ENCODE data around the gene TES. TPM values are rescaled to one million over a fixed set of nuclear protein-coding genes. Genes with fewer than 3 reads are reported as not detected.

Gene TES
- total and polyA plus RNA-seq, 2 donors = 41.3 to 64.2 TPM

DNA sequence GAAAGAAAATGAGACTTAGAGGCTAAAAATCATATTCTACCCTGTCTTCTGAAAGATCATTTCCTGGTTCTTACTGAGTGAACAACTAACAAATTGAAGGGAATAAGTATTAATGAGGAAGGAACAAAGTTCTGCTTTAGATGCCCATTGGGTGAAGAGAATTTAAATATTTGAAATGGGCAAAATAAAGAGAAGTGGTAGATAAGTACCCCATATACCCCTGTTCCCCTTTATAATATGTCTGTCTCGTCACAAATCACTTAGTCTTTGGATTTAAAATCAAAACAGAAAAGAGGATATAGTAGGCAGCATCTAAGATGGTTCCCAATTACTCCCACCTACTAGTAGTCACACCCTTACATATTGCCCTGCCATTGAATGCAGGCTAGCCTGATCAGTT lies 13.2 kb downstream of the TES start:
- WGBS = 96% methylated on average over 1 of the region's 1 CpG
- no peaks in the 10 kb centered on the region for H3K36me3 ChIP-seq (ENCODE audit: control insufficient read depth in 2 of 2, insufficient read depth in 2 of 2, low read length in 1 of 2)
- H3K4me3 ChIP-seq (ENCODE audit: low read length in 2 of 2) = no peak overlapping the region
- no peak for DNase-seq (ENCODE audit: low read depth in 6 of 9, low spot score in 9 of 9)
- no peak overlapping the region for H3K27ac ChIP-seq (ENCODE audit: low read depth in 1 of 2, low read length in 1 of 2)
- H3K9me3 ChIP-seq (ENCODE audit: control insufficient read depth in 2 of 2, insufficient read depth in 1 of 2, low read length in 1 of 2) = no peaks in the 10 kb centered on the region
- H3K27me3 ChIP-seq (ENCODE audit: control insufficient read depth in 2 of 2, insufficient read depth in 1 of 2, low read length in 1 of 2) = no peaks in the 10 kb centered on the region
- peaks cover 0 to 3% of the 10 kb centered on the region in 2 donors for H3K4me1 ChIP-seq (ENCODE audit: control insufficient read depth in 2 of 2, insufficient read depth in 2 of 2, low read length in 2 of 2)

DNA sequence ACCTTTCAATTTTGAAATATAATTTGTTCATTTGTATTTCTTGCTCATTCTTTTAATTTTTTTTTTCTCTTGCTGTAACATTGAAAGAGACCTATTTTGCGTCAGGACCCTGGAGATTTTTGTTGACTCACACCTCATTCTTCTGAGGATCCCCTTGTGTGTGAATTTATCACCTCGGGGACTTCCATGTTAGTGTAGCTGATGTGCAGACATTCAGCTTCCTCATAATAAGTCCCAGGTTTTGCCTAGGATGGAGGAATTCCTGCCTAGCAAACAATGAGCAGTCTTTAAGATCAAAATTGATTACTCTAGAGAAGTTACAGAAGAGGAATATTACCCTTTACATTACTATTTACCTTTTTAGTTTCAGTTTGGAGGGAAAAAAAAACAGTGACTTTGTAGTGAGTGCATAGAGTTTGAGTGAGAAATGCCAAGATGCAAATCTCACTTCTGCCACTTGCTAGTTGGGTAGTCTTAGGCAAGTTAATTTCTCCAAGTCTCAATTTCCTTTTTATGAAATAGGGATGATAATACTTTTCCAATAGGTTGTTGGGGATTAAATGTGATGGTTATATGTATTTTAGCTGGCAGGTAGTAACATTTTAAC lies 14.3 kb downstream of the TES start:
- DNase-seq (ENCODE audit: low read depth in 6 of 9, low spot score in 9 of 9) = peak in 1 of 9 donors; percentile 31

DNA sequence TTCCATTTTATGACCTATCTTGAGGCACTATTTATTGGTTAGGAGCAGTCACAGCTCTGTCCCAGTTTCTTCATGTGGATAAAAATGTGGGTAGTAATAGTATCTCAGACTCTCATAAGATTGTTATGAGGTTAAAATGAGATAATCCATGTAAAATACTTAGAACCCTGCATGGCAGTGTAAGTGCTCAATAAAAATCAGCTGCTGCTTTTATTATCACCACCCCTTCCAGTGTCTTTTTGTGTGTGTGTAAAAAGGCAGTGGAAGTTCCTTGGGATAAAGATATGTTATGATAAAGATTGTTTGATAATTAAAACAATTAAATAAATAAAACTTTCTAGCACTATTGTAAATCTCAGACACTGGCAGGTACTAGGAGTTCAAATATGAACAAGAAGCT lies 15.5 kb downstream of the TES start:
- H3K27me3 ChIP-seq (ENCODE audit: control insufficient read depth in 2 of 2, insufficient read depth in 1 of 2, low read length in 1 of 2) = no peaks in the 10 kb centered on the region
- H3K4me1 ChIP-seq (ENCODE audit: control insufficient read depth in 2 of 2, insufficient read depth in 2 of 2, low read length in 2 of 2) = peaks cover 5 to 12% of the 10 kb centered on the region in 2 donors
- no peak overlapping the region for H3K27ac ChIP-seq (ENCODE audit: low read depth in 1 of 2, low read length in 1 of 2)
- no peak for DNase-seq (ENCODE audit: low read depth in 6 of 9, low spot score in 9 of 9)
- no peaks in the 10 kb centered on the region for H3K36me3 ChIP-seq (ENCODE audit: control insufficient read depth in 2 of 2, insufficient read depth in 2 of 2, low read length in 1 of 2)
- no peak overlapping the region for H3K4me3 ChIP-seq (ENCODE audit: low read length in 2 of 2)
- H3K9me3 ChIP-seq (ENCODE audit: control insufficient read depth in 2 of 2, insufficient read depth in 1 of 2, low read length in 1 of 2) = no peaks in the 10 kb centered on the region

More for the DNA sequence above, 14.3 kb downstream of the TES start:
- H3K27ac ChIP-seq (ENCODE audit: low read depth in 1 of 2, low read length in 1 of 2) = peak overlapping the region in 1 of 2 donors; percentile 38
- H3K4me3 ChIP-seq (ENCODE audit: low read length in 2 of 2) = no peak overlapping the region
- 57% methylated on average over 2 of the region's 2 CpGs for whole genome bisulfite sequencing
- H3K4me1 ChIP-seq (ENCODE audit: control insufficient read depth in 2 of 2, insufficient read depth in 2 of 2, low read length in 2 of 2) = peaks cover 0 to 3% of the 10 kb centered on the region in 2 donors
- H3K27me3 ChIP-seq (ENCODE audit: control insufficient read depth in 2 of 2, insufficient read depth in 1 of 2, low read length in 1 of 2) = no peaks in the 10 kb centered on the region
- H3K36me3 ChIP-seq (ENCODE audit: control insufficient read depth in 2 of 2, insufficient read depth in 2 of 2, low read length in 1 of 2) = no peaks in the 10 kb centered on the region
- no peaks in the 10 kb centered on the region for H3K9me3 ChIP-seq (ENCODE audit: control insufficient read depth in 2 of 2, insufficient read depth in 1 of 2, low read length in 1 of 2)

DNA sequence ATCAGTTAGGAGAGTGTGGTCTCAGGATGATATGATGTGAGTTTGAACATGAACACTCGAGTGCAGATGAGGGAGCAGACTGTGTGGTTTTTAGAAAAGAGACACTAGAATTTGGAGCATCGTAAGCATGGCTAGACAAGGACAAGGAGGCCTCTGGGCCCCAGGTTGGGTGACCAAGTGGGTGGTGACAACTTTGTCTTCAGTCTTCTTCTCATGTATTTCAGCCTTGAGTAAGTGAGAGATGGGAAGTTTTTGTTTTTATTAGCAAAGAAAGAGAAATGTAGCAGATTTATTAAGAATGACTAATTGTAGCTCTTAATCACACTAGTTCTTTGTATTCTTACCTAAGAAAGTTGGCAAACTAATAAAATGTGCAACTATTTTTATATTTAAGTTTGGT lies 16.3 kb downstream of the TES start:
- DNase-seq (ENCODE audit: low read depth in 6 of 9, low spot score in 9 of 9) = no peak
- 98% methylated on average over 2 of the region's 2 CpGs for WGBS
- Histone ChIP-seq H3K36me3 (ENCODE audit: control insufficient read depth in 2 of 2, insufficient read depth in 2 of 2, low read length in 1 of 2) (no peaks in the 10 kb centered on the region), H3K4me3 (ENCODE audit: low read length in 2 of 2) (no peak overlapping the region), H3K9me3 (ENCODE audit: control insufficient read depth in 2 of 2, insufficient read depth in 1 of 2, low read length in 1 of 2) (no peaks in the 10 kb centered on the region), H3K4me1 (ENCODE audit: control insufficient read depth in 2 of 2, insufficient read depth in 2 of 2, low read length in 2 of 2) (peaks cover 5 to 14% of the 10 kb centered on the region in 2 donors), H3K27me3 (ENCODE audit: control insufficient read depth in 2 of 2, insufficient read depth in 1 of 2, low read length in 1 of 2) (no peaks in the 10 kb centered on the region), H3K27ac (ENCODE audit: low read depth in 1 of 2, low read length in 1 of 2) (peak overlapping the region in 1 of 2 donors; percentile 26)

DNA sequence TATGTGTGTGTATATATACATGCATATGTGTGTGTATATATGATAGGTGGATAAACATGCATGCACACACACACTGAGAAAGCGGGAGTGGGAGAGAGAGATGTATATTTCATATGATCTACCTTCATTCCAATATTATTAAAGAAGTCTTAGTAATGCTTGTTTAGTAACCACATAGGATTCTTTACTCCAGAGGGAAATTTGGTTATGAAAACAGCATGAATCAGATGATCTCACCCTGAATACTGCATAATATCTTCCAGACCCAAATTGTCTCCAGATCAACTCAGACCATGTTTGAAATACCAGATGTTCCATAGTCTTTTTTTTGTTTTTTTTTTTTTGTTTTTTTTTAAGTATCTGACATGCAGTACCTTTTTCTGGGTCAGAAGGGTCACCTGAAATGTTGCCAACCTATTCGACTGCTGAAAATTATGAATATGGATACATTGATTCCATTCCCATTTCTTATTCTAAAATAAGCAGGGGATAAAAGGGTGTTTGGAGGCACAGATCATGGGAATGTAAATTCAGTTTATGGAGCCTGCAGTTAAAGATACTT lies 17.4 kb downstream of the TES start:
- Histone ChIP-seq H3K27me3 (ENCODE audit: control insufficient read depth in 2 of 2, insufficient read depth in 1 of 2, low read length in 1 of 2) (no peaks in the 10 kb centered on the region), H3K4me1 (ENCODE audit: control insufficient read depth in 2 of 2, insufficient read depth in 2 of 2, low read length in 2 of 2) (peaks cover 5 to 14% of the 10 kb centered on the region in 2 donors), H3K9me3 (ENCODE audit: control insufficient read depth in 2 of 2, insufficient read depth in 1 of 2, low read length in 1 of 2) (no peaks in the 10 kb centered on the region), H3K36me3 (ENCODE audit: control insufficient read depth in 2 of 2, insufficient read depth in 2 of 2, low read length in 1 of 2) (no peaks in the 10 kb centered on the region), H3K27ac (ENCODE audit: low read depth in 1 of 2, low read length in 1 of 2) (no peak overlapping the region), H3K4me3 (ENCODE audit: low read length in 2 of 2) (no peak overlapping the region)
- WGBS = 94% methylated on average over 2 of the region's 2 CpGs
- DNase-seq (ENCODE audit: low read depth in 6 of 9, low spot score in 9 of 9) = no peak

DNA sequence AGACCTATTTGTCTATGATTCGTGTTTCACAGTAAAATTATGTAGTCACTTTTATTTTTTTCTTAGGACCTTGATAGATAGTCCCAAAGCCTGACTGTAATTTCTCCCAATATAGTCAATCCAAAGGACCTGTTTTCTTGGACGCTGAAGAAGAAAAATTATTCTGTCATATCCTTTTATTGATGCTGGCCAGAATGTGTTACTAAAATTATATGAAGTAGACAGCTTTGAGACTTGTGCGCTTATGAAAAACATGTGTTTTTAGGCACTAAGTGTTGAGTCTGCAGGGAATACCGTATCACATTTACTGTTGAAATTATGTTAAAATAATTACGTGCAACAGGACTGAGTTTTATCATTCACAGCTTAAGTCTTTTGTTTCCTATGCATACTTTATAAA lies 17.9 kb downstream of the TES start:
- no peak overlapping the region for H3K27ac ChIP-seq (ENCODE audit: low read depth in 1 of 2, low read length in 1 of 2)
- peaks cover 5 to 14% of the 10 kb centered on the region in 2 donors for H3K4me1 ChIP-seq (ENCODE audit: control insufficient read depth in 2 of 2, insufficient read depth in 2 of 2, low read length in 2 of 2)
- H3K36me3 ChIP-seq (ENCODE audit: control insufficient read depth in 2 of 2, insufficient read depth in 2 of 2, low read length in 1 of 2) = no peaks in the 10 kb centered on the region

DNA sequence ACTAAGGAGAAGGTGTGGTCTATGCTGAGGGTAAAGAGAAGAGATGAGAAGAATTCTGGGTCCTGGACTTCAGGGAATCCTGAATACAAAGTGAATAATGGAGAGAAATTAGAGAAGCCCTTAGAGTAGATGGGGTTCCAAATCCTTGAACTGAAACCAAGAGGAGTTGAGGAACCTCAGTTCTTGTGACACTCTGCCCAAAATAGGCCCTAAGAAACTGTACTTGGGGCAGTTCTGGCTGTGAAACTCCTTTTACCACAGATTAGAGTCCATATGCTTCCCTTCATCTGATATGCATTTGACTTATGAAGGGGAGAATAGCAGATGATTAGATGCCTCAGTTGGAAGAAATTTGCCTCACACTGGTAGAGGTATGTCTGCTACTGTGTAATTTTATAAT lies 19.0 kb downstream of the TES start:
- H3K4me1 ChIP-seq (ENCODE audit: control insufficient read depth in 2 of 2, insufficient read depth in 2 of 2, low read length in 2 of 2) = peaks cover 5 to 10% of the 10 kb centered on the region in 2 donors
- no peak overlapping the region for H3K27ac ChIP-seq (ENCODE audit: low read depth in 1 of 2, low read length in 1 of 2)

More for the DNA sequence above, 17.9 kb downstream of the TES start:
- Histone ChIP-seq H3K4me3 (ENCODE audit: low read length in 2 of 2) (no peak overlapping the region), H3K9me3 (ENCODE audit: control insufficient read depth in 2 of 2, insufficient read depth in 1 of 2, low read length in 1 of 2) (no peaks in the 10 kb centered on the region), H3K27me3 (ENCODE audit: control insufficient read depth in 2 of 2, insufficient read depth in 1 of 2, low read length in 1 of 2) (no peaks in the 10 kb centered on the region)
- DNase-seq (ENCODE audit: low read depth in 6 of 9, low spot score in 9 of 9) = no peak
- WGBS = 96% methylated on average over 5 of the region's 5 CpGs

DNA sequence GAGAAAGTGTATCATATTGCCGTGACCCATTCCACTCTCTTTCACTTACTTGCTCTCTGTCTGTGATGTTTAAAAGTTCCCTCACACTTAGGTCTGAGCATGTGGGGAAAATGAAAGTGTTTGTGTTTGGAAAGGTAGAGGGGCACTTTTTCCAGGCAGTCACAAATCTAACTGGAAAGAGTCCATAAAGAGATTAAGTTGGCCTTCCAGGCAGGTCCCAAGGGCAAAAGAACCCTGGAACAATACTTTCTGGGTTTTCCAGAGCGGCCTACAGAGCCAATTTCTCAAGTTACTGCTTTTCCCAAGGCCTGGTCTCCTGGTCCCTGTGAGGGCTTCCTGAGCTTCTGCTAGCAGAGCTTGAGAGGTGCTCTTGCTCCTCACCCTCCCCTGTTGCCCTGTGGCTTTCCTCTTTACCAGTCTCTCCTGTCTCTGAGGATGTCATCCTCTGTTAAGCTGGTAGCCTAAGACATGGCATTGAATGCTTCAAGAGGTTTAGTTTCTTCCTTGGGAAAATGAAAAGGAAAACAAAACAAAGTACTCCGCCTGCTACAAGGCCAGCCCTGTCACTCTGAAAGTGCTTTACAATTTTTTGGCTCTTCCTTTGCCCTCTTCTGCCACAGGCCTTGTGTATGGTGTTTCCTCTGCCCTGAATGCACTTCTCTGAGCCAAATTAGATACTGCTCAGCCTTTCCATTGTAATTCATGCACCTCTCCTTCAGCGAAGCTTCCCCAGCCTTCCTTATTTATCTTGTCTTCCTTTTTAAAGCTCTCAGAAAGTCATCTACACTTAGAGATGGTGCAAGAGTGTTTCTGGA lies 20.1 kb downstream of the TES start:
- Histone ChIP-seq H3K4me3 (ENCODE audit: low read length in 2 of 2) (no peak overlapping the region), H3K9me3 (ENCODE audit: control insufficient read depth in 2 of 2, insufficient read depth in 1 of 2, low read length in 1 of 2) (no peaks in the 10 kb centered on the region), H3K36me3 (ENCODE audit: control insufficient read depth in 2 of 2, insufficient read depth in 2 of 2, low read length in 1 of 2) (no peaks in the 10 kb centered on the region), H3K27ac (ENCODE audit: low read depth in 1 of 2, low read length in 1 of 2) (peak overlapping the region; percentile 54 to 58), H3K4me1 (ENCODE audit: control insufficient read depth in 2 of 2, insufficient read depth in 2 of 2, low read length in 2 of 2) (peaks cover 5 to 10% of the 10 kb centered on the region in 2 donors), H3K27me3 (ENCODE audit: control insufficient read depth in 2 of 2, insufficient read depth in 1 of 2, low read length in 1 of 2) (no peaks in the 10 kb centered on the region)
- WGBS = 92% methylated on average over 4 of the region's 4 CpGs
- DNase-seq (ENCODE audit: low read depth in 6 of 9, low spot score in 9 of 9) = no peak

More for the DNA sequence above, 19.0 kb downstream of the TES start:
- DNase-seq (ENCODE audit: low read depth in 6 of 9, low spot score in 9 of 9) = no peak
- Histone ChIP-seq H3K9me3 (ENCODE audit: control insufficient read depth in 2 of 2, insufficient read depth in 1 of 2, low read length in 1 of 2) (no peaks in the 10 kb centered on the region), H3K4me3 (ENCODE audit: low read length in 2 of 2) (no peak overlapping the region), H3K27me3 (ENCODE audit: control insufficient read depth in 2 of 2, insufficient read depth in 1 of 2, low read length in 1 of 2) (no peaks in the 10 kb centered on the region), H3K36me3 (ENCODE audit: control insufficient read depth in 2 of 2, insufficient read depth in 2 of 2, low read length in 1 of 2) (no peaks in the 10 kb centered on the region)

DNA sequence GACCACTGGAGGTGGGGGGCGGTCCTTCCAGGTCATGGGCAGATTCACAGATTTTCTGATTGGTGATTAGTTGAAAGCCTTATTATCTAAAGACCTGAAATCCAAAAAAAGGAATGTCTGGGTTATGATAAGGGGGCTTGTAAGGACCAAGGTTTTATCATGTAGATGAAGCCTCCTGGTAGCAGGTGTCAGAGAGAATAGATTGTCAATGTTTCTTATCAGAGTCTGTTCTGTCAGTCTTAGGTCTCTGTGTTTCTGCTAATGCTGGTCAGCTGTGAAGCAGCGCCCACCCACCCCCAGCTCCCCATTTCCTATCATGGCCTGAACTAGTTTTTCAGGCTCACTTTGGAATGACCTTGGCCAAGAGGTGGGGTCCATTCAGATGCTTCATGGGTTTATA lies 21.2 kb downstream of the TES start:
- Histone ChIP-seq H3K4me3 (ENCODE audit: low read length in 2 of 2) (no peak overlapping the region), H3K4me1 (ENCODE audit: control insufficient read depth in 2 of 2, insufficient read depth in 2 of 2, low read length in 2 of 2) (peaks cover 5 to 10% of the 10 kb centered on the region in 2 donors), H3K27ac (ENCODE audit: low read depth in 1 of 2, low read length in 1 of 2) (no peak overlapping the region), H3K36me3 (ENCODE audit: control insufficient read depth in 2 of 2, insufficient read depth in 2 of 2, low read length in 1 of 2) (no peaks in the 10 kb centered on the region), H3K27me3 (ENCODE audit: control insufficient read depth in 2 of 2, insufficient read depth in 1 of 2, low read length in 1 of 2) (no peaks in the 10 kb centered on the region), H3K9me3 (ENCODE audit: control insufficient read depth in 2 of 2, insufficient read depth in 1 of 2, low read length in 1 of 2) (no peaks in the 10 kb centered on the region)
- DNase-seq (ENCODE audit: low read depth in 6 of 9, low spot score in 9 of 9) = no peak
- 98% methylated on average over 2 of the region's 2 CpGs for WGBS
